Stimulated activated CD4-positive, alpha-beta T cell treated with anti-CD3 and anti-CD28 coated beads, Interleukin-4, amount 100 ng/mL, for 24 hours (primary cell): ENCODE results near the gene FGD6.

Experiments used
- DNase-seq: peaks from one replicate; pipeline ENCODE4 v3.0.0-alpha.2; 2020

FGD6 gene

GRCh38 chr12:95231190-95231589, 13.9 kb upstream of the FGD6 start:
- DNase-seq: no peak

DNA sequence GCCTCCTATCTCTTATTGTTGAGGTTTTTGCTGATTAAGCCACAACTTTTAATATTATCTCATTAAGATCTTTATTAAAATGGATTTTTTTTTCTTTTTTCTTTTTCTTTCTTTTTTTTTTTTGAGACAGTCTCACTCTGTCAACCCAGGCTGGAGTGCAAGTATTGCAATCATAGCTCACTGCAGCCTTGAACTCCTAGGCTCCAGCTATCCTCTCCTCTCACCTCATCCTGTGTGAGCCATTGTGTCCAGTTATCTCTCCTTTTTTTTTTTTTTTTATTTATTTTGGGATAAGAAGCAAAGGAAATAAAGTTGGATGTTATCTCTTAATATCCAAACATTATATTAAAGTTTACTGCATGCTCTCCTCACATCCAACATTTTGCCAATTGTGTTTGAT, 13.0 kb upstream of the FGD6 start:
- DNase-seq: no peak

- no peak for DNase-seq
Measured at GRCh38 chr12:95229636-95230035, 12.4 kb upstream of the FGD6 start.

GRCh38 chr12:95228617-95229016, 11.3 kb upstream of the FGD6 start:
- DNase-seq: no peak

GRCh38 chr12:95227818-95228356, 10.6 kb upstream of the FGD6 start:
- no peak for DNase-seq

DNA sequence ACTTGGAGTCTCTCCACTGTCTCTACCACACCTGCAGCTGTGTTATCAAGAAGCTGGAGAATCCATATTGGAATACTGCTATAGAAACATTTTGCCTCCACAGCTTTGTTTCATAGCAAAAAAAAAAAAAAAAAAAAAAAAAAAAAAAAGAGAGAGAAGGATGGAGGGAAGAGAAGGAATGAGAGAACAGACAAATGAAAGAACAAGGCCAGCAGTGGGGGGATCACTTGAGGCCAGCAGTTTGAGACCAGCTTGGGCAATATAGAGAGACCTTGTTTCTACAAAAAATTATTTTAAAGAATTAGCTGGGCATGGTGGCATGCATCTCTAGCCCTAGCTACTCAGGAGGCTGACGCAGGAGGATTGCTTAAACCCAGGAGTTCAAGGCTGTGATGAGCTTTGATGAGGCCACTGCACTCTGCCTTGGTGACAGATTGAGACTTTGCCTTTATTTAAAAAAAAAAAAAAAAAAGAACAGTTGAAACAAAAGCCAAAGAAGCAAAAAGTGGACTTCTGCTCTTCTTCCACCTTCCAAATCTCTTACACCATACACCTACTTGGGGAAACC, 8.5 kb upstream of the FGD6 start:
- no peak for DNase-seq

- peak; percentile 10 for DNase-seq
Measured at GRCh38 chr12:95224202-95225170, 7.2 kb upstream of the FGD6 start.

DNA sequence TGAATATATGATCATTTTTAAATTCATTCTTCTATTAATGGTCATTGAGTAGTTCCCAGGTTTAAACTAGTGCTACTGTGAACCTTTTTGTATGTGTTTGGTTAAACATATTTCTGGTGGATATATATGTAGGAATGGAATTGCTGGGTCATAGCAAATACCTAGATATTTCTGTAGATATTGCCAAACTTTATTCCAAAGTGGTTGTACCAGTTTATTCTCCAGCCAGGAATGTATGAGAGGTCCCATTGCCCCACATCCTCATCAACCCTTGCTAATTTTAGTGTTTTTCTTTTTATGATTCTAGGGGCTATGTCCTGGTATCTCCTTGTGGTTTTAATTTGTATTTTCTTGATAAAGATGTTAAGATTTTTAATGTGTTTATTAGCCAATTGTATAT, 3.5 kb upstream of the FGD6 start:
- DNase-seq: no peak

DNA sequence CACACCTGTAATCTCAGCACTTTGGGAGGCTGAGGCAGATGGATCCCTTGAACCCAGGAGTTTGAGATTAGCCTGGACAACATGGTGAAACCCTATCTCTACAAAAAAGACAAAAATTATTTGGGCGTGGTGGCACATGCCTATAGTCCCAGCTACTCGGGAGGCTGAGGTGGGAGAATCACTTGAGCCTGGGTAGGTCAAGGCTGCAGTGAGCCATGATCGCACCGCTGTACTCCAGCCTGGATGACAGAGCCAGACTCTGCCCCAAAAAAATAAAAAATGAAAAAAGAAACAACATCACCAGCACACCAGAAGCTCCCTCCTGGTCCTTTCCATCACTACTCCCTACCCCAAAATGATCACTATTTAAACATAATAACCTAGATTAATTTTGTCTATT, 2.9 kb upstream of the FGD6 start:
- no peak for DNase-seq

- peak; percentile 53 for DNase-seq
Measured at GRCh38 chr12:95218150-95219133, 1.2 kb upstream of the FGD6 start.

- no peak for DNase-seq
Measured at GRCh38 chr12:95216711-95217376, 423 bp downstream of the FGD6 start.

GRCh38 chr12:95215949-95216348, 1.3 kb downstream of the FGD6 start:
- DNase-seq: no peak

- DNase-seq: no peak
Measured at GRCh38 chr12:95214466-95214865, 2.8 kb downstream of the FGD6 start.

GRCh38 chr12:95213928-95214327, 3.3 kb downstream of the FGD6 start:
- no peak for DNase-seq

DNA sequence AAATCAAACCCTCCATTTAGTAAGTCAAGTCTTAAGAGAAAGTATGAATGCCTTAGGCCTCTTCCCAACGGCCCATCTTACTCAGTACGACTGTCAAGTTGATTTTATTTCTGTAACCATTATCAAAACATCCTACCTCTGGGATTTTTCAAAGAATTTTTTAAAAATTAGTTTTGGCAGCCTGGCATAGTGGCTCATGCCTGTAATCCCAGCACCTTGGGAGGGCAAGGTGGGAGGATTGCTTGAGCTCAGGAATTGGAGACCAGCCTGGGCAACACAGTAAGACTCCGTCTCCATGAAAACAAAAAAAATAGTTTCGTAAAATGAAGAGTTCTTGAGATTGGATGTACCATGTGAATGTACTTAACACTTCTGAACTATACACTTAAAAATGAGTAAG, 4.1 kb downstream of the FGD6 start:
- DNase-seq: no peak

DNA sequence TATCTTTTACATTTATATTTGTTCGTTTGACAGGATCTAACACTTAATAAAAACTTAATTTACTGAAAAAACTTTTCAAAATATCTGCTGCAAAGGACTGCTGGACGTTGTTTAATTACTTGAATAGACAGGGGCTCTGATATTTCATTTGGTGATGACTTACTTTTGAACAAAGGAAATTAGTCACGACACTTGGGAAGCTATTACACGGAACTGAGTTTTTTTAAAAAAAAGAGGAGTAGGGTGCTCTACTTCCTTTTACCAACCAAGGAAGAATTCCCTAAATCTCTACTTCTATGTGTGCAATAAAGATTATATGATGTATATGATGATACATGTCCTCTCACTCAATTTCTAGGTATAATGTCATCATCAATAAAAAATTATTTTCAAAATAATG, 4.7 kb downstream of the FGD6 start:
- DNase-seq: no peak

DNA sequence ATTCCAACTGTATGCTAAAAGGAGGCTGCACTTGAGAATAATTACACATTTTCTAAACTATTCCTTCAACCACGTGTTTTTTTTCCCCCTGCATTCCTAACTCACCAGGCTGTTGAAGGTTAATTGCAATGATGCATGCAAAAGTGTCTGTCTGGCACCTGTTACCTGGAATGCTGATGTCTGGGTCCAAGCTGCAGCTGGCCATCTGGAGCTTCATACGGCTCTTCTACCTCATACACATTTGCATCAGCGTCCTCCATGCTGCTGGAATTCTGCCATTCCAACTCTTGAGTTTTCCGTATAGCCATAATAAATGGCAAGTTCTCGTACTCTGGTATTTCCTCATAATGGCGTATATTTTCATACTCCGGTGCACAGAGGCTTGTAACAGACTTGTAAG, 8.6 kb downstream of the FGD6 start:
- DNase-seq: no peak

DNA sequence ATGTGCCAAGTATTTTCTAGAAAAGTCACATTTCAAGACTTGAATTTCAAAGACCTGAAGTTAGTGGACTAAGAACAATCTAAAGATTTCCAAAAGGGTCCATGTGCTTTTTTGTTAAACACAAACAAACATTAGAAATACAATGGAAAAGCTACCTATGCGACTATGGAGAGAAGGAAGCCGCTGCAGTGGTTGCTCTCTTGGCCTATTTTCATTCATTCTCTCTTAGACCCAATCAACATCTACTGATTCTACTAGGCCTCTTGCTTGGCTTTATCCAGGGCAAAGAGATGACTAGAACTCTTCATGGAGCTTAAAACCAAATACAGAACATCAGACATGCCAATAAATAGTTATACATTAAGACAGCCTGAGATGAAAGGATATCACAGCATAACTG, 9.9 kb downstream of the FGD6 start:
- no peak for DNase-seq

GRCh38 chr12:95206916-95207315, 10.4 kb downstream of the FGD6 start:
- no peak for DNase-seq

GRCh38 chr12:95205685-95206084, 11.6 kb downstream of the FGD6 start:
- DNase-seq: no peak

DNA sequence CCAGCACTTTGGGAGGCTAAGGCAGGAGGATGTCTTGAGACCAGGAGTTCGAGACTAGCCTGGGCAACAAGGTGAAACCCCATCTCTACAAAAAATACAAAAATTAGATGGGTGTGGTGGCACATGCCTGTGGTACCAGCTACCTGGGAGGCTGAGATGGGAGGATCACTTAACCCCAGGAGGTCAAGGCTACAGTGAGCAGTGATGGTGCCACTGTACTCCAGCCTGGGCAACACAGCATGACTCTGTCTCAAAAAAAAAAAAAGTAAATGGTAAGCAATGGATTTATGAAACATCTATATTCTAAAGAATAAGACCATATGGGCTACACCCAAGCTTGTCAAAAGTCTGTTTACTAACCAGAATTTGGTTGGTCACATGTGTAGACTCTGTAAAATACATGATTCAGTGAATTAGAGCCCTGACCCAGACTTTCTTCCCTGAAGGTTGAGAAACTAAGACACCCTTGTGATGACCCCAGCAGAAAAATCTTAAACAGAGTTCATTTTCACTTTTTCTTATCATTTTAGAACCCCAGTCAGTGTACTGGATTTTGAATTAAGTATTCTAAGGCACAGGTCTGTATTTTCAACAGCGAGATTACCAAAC, 12.1 kb downstream of the FGD6 start:
- no peak for DNase-seq
